ENCODE results near the gene TMEM123.

Gene TMEM123, protein sequence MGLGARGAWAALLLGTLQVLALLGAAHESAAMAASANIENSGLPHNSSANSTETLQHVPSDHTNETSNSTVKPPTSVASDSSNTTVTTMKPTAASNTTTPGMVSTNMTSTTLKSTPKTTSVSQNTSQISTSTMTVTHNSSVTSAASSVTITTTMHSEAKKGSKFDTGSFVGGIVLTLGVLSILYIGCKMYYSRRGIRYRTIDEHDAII

DNA sequence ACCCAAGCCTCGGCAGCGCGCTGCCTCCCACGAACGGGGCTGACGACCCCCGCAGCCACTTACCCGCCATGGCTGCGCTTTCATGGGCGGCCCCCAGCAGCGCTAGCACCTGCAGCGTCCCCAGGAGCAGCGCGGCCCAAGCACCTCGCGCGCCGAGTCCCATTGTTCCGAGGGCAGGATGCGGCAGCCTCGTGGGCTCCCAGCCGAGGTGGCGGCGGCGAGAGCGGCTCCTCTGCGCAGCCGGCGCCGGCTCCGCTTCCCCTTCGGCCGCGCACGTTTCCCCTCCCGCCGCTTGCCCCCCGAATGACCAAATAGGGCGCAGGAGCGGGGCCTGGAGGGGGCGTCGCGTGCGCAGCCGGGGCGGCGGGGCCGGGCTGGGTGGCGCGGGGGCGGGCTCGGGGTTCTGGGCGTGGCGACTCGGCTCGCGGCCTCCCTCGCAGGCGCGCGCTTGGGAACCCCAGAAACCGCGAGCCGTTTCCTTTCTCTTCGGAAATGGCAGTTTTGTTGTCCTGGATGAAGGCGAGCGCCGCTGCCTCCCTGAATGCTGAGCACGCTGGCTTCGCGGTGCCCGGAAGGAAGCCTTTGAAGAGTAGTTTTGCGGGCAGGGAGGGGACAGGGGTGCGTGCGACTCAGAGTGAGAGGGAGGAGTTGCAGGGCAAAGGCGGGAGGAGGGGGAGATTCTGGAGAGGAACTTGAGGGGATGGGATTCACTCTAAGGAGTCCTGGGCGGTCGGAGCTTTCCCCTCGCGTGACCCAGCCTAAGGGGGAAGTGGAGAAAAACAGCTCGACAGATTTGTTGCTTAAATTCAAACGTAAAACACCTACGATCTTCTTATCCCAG lies at the start of gene TMEM123:
Gene TMEM123 (minus strand): TSS at position 305 of the 841 bp plus-strand sequence. CDS start 142 bp downstream, at position 163.
- DNase-seq = peak; percentile 70 to 97 (median 97)

DNA sequence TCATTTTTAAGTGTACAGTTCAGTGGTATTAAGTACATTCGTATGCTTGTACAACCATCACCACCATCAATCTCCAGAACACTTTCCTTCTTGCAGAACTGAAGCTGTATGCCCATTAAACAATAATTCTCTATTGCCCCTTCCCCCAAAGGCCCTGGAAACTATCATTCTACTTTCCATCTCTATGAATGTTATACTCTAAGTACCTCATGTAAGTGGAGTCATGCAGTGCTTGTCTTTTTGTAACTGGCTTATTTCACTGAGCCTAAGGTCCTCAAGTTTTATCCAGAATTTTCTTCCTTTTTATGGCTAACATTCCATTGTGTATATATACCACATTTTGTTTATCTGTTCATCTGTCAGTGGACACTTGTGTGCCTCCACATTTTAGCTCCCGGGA lies 48.3 kb upstream of the TMEM123 start:
- DNase-seq = peak in 1 of 3 experiments; percentile 15

DNA sequence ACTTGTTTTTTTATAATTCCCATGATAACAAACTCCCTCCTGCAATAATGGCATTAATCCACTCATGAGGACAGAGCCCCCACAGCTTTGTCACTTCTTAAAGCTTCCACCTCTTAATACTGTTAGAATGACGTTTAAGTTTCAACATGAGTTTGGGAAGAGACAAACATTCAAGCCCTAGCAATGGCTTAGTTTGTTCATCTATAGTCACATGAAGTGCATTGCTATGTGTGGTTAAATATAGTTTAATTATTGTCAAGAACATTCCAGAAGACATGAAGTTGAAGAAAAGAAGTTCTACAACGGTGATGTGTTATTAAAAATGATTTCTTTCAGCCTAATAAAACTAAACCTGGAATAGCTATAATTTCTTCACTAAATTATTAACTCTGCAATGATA lies 47.4 kb upstream of the TMEM123 start:
- no peak for DNase-seq

DNA sequence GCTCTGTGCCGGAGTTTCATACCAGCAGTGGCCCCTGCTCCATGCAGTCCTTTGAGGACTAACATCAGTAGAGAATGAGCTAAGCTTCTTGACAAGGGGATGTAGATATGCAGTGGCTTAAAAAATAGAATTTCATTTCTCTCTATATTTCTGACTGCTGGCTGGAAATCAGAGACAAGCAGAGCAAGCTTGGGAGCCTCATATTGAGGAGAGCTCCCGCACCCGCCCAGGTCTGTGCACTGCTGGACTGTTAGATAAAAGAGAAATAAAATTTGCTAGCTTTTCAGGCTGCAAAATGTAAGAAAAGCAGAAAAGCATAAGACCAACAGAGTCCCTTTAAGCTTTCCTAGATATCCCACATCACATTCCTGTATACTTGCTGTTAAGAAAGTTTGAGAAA lies 46.6 kb upstream of the TMEM123 start:
- DNase-seq = no peak

DNA sequence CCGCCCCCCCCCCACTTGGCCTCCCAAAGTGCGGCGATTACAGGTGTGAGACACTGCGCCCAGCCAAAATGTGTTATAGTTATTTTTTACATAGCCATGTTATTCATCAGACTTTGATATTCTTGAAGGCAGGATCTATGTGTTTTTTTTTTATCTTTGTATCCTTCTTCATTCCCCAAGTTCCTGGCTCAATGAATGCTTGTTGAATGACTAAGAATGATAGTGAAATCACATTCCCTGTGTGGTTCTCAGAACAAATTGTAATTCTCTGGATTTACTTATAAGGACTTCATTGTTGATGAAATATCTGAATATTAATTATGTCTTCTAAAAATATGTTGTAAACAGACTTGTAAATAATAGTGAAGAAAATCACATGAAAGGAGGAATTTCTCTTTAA lies 44.5 kb upstream of the TMEM123 start:
- DNase-seq = no peak

DNA sequence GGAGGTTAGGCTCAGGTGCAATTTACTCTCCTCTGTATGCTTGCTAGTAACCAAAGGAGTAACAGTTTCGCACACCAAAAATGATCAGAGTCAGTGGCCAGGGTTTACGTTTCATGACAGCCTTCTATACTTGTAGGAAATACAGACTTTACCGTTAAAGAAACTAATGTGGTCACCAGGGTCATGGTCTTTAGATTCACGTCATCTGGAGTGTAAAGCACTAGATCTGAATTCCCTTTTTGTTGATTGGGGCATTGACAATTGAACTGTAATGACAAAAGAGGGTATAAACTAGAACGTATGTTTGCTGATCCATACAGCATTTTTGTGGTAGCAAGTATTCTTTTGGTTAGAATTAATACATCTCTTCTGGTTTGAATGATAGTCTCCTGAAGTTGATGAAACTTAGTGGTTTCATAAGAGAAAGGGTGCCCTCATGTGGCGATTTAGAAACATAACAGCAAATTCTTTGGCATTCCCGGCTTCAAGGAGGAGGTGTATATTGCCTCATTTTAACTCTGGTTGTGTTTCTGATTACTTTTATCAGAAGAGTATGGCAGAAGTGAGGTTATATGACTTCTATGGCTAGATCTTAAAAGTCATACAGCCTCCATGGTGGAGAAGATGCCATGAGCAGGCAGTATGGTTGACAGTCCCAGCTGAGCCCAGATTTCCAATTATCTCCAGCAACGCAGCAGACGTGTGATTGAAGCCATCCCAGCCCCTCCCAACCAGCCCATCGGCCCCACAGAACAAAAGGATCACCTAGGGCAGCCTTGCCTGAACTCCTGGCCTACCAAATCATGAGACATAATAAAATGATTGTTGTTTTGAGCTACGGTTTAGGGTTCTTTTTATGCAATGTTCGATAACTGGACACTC lies 42.8 kb upstream of the TMEM123 start:
- peak; percentile 68 to 93 (median 79) for DNase-seq

DNA sequence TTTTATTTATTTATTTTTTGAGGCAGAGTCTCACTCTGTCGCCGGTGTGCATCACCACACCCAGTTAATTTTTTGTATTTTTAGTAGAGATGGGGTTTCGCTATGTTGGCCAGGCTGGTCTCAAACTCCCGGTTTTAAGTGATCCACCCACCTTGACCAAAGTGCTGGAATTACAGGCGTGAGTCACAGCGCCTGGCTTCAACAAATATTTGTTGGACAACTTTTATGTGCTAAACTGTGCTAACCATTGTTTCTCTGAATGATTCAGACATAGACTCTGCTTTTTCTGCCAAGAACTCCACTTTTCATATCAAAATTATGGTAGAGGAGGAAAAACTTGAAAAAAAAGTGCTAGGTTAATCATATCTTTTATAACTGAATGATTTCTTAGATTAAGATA lies 41.7 kb upstream of the TMEM123 start:
- no peak for DNase-seq

DNA sequence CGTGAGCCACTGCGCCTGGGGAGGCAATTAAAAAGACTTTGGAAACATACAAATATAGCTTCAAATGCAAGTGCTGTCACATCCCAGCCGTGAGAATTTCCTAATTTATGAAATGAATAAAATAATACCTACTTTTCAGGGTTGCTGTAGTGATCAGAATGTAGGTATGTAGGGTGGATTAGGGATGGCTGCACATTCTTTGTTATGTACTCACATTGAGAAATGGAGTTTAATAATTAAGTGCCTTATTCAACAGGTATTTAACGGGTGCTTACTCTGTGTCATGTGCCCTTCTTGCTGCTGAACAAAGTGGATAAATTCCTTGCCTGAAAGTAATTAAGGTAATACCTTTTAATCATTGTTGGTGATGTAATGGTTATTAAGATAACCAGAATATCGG lies 41.0 kb upstream of the TMEM123 start:
- peak in 1 of 3 experiments; percentile 12 for DNase-seq

DNA sequence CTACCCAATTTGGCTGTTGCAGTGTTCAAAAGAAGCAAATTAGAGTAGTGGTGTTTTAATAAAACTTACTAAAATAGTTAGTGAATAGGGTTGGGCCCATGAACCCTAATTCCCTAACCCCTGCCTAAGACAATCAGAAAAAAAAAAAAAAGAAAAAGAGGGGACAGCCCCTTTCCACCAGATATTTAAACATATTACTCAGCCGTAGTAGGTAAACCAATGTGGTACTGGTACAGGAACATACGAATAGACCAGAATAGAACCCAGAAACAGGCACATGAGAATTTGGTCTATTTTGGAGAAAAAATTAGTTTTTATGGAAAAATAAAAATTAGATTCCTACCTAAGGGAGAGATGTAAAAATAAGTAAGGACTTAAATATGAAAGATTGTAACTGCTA lies 39.4 kb upstream of the TMEM123 start:
- no peak for DNase-seq

DNA sequence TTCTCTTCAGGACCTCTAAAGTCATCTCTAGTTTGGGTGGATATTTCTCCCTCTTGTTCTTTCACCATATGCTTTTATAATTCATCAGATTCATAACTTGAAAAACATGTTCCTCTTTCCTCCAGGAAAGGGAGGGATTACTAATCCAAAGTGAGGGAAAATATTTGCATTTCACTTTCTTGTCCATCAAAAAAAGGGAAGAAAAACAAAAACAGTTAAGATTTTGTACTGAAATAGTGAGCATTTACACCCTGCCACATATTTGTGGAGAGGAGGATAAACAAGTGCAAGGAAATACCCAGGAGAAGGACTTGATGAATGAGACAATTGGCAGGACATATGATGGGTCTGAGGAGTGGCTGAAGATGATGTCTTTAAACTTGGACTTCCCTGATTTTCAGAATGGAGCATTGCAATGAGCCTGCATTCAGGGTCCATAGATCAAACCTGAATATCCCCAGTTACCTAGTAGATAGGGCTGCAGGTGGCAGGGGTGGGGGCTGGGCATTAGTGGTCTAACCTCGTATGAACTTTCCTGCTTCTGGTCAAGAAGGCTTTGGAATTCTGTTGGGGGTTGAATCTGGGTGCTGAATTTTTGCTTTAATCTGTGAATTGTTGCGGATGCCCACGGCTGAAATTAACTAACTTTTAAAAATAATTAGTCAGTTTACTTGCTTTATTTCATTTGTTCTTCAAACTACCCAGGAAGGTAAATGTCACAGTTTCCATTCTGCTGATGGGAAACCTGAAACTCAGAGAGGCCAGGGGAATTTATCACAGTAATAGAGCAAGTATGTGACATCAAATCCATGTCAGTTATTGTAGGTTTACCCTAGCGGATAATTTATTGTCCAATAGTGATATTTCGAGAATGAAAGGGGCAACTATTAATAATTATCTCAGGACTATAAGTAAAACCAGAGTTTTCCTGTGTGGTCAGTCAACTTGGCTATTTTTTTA lies 36.9 kb upstream of the TMEM123 start:
- no peak for DNase-seq

DNA sequence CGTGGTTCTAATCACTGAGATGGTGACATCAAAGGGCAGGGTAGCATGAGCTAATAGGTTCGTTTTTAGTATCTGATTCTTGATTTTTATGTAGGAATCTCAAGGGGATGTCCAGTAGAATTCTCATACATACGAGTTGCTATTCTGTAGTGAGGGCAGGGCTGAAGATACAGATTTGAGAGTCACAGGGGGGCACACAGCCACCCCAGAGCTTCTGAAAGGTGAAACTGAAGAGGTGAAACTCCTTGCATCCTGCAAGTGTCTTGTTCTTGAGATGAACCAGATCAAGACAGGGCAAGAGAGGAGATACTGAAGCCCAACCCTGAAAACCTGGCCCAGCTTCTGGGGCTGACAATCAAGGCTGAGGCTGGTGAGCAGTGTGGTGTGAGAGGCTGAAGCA lies 35.6 kb upstream of the TMEM123 start:
- DNase-seq = no peak

DNA sequence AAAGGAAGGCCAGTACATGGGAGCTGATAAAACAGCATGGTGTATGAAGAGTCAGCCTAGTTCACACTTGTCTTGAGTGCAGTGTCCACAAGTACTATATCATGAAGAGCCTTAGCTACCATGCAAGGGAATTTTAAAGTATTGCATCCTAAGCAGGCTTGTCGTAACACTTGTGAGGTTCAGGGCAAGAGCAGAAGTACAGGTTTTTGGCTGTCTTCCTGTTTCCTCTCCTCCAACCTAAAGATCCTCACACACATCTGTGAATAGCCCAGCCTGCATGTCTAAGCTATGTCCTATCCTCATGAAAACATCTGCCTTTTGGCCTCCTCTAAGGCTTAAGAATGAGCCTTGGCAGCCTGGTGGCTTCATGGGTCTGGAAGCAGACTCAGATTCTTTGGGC lies 34.6 kb upstream of the TMEM123 start:
- DNase-seq = no peak

DNA sequence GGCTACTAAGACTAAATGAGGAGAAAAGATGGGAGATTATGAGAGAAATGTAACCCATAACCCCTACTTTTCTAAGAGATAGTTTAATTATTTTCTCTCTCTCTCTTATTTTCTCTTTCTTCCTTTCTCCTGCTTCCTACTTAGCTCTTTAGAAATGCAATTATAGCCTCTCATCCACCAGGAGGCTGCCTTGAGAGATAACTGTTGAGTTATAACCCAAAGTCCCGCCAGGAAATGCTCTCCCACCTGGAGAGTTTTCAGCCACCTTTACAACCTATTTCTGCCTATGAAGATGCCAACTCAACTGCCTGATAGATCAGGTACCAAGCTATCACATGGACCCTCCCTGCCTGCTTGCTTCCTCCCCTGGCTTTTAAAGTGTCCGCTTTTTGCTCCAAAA lies 34.0 kb upstream of the TMEM123 start:
- DNase-seq = no peak

DNA sequence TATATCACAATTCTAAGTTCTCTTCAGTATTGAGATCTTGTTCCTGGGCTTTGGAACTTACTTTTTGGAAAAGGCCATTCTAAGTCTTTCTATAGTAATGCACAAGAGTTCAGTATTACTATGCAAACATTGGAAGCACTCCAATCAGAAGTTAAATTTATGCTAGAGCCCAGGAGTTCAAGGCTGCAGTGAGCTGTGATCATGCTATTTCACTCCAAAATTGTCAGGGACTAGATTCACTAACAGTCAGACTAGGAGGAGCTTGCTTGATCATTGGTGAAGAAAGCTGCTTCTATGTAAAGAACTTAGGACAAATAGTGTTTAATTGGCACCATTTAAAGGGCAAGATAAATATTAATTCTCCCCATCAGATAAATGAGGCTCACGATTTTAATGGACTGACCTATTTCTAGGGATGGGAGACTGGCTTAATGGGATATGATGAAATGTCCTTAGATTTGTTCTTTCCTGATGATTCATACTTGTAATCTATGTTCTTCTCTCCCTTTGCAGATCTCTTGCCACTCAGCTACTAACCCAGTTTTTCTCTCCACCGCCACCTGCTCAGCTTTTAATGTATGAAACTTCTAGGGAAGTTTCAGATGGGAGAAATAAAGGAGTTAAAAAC lies 32.6 kb upstream of the TMEM123 start:
- DNase-seq = no peak

DNA sequence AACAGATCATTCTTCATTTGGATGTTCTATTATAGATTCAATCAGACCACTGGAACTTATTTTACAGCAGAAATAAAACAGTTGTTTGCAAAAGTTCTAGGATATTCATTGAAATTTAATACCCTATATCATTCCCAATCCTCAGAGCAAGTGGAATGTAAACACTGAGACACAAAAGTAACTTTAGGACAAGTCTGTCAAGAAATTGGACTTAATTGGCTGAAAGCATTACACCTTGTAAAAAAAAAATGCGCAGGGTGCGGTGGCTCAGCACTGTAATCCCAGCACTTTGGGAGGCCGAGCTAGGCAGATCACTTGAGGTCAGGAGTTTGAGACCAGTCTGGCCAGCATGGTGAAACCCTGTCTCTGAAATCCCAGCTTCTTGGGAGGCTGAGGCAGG lies 29.9 kb upstream of the TMEM123 start:
- no peak for DNase-seq

DNA sequence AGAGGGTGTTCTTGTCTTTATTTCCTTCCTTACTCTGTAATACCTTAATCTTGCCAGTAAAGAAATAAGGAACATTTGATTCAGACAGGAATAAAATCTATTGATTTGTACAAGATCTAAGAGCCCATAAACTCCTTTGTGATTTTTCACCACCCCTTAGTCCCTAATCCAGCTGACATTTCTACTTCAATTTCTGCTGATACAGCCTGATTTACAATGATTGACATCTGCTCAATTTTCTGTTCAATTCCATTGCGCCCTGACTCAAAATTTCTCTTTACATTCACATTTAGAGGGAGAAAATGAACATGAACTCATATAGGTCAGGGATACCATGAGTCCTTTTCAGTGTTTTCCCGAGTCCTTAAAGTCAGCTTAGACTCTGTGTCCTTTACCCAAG lies 27.2 kb upstream of the TMEM123 start:
- no peak for DNase-seq

DNA sequence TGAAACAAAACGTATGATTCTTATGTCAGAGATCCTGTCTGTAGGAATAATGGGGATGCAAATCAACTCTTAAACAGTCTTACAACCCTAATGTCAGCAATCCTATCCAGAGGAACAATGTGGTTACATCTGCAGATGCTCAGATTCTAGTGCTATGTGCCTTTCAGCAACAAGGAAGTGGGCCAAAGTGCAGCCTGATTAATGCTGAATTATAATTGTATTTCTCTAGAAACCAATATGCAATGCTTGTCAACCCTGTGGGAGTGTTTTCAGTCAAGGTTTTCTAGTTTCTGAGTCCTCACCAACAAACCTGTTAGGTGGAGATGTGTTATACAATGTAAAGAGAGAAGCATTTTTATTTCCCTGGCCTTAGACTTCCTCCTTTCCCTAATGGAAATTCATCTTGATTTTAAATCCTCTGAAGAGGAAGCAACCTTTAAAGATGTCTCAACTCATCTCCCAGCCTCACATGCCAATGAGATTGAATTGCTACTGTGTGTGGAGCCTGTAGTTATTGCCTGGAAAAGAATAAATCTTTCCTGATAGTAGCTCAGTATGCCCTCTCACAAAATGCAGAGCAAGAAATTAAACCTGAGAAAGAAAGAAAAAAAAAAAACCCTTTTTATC lies 26.2 kb upstream of the TMEM123 start:
- no peak for DNase-seq

DNA sequence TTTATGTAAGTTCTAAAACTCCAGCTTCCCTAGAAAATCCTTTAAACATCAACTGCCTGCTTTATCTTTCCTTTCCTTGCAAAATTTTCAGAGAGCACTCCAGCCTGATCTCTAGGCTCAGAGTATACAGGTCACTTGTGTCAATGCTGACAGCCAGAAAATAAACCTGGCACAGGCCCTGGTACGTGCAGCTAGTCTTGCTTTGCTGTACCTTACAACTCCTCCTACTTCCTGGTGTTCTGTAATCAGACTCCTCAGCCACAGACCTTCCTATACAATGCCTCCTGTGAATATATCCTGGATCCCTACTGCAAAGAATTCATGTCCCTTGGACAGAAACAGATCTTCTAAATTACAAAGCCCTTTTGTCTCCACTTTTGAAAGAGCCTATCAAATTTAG lies 24.2 kb upstream of the TMEM123 start:
- peak in 1 of 3 experiments; percentile 25 for DNase-seq

DNA sequence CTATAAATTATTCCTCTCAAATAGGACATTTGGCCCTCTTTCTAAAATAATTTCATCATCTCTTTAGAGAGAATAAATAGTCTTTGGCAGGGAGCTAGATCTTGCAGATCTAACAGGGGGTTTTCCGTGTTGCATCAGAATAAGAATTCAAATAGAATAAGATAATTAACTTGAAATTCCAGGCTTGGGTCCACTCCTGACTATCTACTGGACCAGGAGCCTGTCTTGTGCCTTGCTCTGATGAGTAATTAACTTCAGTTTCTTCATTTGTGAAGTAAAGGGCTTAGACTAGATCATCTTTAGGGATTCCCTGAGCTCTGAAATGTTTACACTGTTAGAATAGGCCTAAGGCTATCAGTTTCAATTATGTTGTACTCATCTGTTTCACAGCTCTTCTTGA lies 23.5 kb upstream of the TMEM123 start:
- no peak for DNase-seq

DNA sequence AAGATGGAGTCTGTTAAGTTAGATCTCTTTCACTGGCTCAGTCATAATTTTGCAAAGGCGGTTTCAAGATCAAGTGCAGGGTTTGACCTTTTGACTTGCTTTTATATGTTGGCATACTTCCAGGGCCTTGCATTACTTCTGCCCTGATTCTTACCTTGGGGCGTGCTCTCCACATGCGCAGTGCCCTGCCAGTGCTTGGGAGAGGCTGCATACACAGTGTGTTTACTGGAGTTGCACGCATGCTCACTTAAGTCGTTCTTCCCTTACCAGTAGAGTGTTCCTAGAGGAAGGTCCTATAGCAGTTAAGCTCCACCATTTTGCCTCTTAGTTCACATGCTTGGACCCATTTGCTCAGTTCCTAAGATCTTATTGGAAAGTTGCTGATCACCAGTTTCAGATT lies 21.0 kb upstream of the TMEM123 start:
- DNase-seq = no peak

DNA sequence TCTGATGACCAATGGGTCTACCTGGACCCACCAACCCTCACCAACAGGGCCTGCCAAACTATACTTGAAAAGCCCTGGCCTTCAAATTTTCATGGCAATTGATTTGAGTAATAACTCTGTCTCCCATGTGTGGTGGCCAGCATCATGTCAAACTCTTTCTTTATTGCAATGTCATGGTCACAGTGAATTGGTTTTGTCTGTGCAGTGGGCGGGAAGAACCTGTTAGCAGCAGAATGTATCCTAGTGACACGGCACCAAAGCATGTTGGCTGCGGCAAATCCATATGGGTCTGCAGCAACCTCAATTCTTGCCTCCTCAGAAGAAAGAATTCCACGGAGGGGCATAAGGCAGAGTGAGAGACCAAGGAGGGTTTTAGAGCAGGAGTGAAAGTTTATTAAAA lies 19.6 kb upstream of the TMEM123 start:
- DNase-seq = no peak

Data from NCI-H1417 (cell line).